Endothelial cell of umbilical vein (primary cell): Measurements from ENCODE around the gene CAMP. TPM values are rescaled to one million over a fixed set of nuclear protein-coding genes. Genes with fewer than 3 reads are reported as not detected.

Experiments used
- BruUV-seq: library from RNA; stranded (reverse); fragments of 400-500 nt; replicated peaks from 2 replicates; lab custom pipeline; 2021; lab: Mats Ljungman, UMichigan
- CTCF ChIA-PET: fragments of 300-600, 350-600 bp; sonication (Branson Sonifier 250); formaldehyde crosslinking; loops from one replicate; lab custom pipeline; 2021; ENCODE audit warnings: antibody characterized with exemption, inconsistent platforms; lab: Charles Lee
- POLR2A ChIA-PET: fragments of 300-600, 350-600 bp; sonication (Branson Sonifier 250); formaldehyde crosslinking; loops from one replicate; lab custom pipeline; 2021; ENCODE audit warnings: antibody characterized with exemption, inconsistent platforms; lab: Charles Lee
- DNase-seq: peaks from one replicate; pipeline ENCODE4 v3.0.0-alpha.2; 2011; ENCODE audit warnings: low read depth, low spot score
- FAIRE-seq: peaks from 2 replicates; lab custom pipeline; 2011; peaks lifted over from hg19 to GRCh38; lab: Jason Lieb, UNC
- H2AFZ ChIP-seq: 2 replicates; pipeline ENCODE4 v1.6.0; 2012; ENCODE audit warnings: low read depth, low read length, control low read depth, inconsistent platforms
- H3K27ac ChIP-seq: 2 replicates; pipeline ENCODE4 v1.5.1; 2011; ENCODE audit warnings: low read depth, mild to moderate bottlenecking, control low read depth, low read length, moderate library complexity; ENCODE audit not compliant: insufficient read depth
- H3K27me3 ChIP-seq, 2 experiments: 2 replicates each; pipeline versions ENCODE4 v1.6.0 to v1.6.1; 2011; ENCODE audit warnings: low read length in 2 of 2, mixed read lengths in 1 of 2; ENCODE audit not compliant: control insufficient read depth in 2 of 2, insufficient read depth in 2 of 2
- H3K36me3 ChIP-seq, 2 experiments: 2 replicates in 1 of 2; 3 replicates in 1 of 2; pipeline ENCODE4 v1.5.1; 2011; ENCODE audit warnings: low read length in 2 of 2, mild to moderate bottlenecking in 1 of 2, moderate library complexity in 1 of 2; ENCODE audit not compliant: control insufficient read depth in 2 of 2, insufficient read depth in 2 of 2; ENCODE audit errors: extremely low read depth in 1 of 2
- H3K4me1 ChIP-seq: 3 replicates; pipeline ENCODE4 v1.5.1; 2011; ENCODE audit warnings: mild to moderate bottlenecking, low read length; ENCODE audit not compliant: control insufficient read depth, insufficient read depth; ENCODE audit errors: extremely low read depth
- H3K4me2 ChIP-seq: 2 replicates; pipeline ENCODE4 v1.6.1; 2011; ENCODE audit warnings: low read length, control low read depth, mixed read lengths; ENCODE audit not compliant: insufficient read depth
- H3K4me3 ChIP-seq, 3 experiments: fragments of 200-600 bp in 1 of 3; sonication (generic), shearing (Covaris generic) in 1 of 3; replicated peaks in 1 of 3; 2 replicates each; pipeline ENCODE4 v1.5.1; 2011 to 2016; ENCODE audit warnings: control low read depth in 3 of 3, low read length in 3 of 3, mild to moderate bottlenecking in 2 of 3, inconsistent platforms in 1 of 3, low read depth in 1 of 3, moderate library complexity in 1 of 3; ENCODE audit not compliant: insufficient read depth in 1 of 3
- H3K79me2 ChIP-seq: 2 replicates; pipeline ENCODE4 v1.6.0; 2012; ENCODE audit warnings: low read length, inconsistent platforms; ENCODE audit not compliant: control insufficient read depth, insufficient read depth
- H3K9ac ChIP-seq: replicated peaks from 2 replicates; pipeline ENCODE3; 2011; ENCODE audit warnings: low read length, control low read depth; ENCODE audit not compliant: insufficient read depth; ENCODE audit errors: extremely low read depth
- H3K9me1 ChIP-seq: replicated peaks from 3 replicates; pipeline ENCODE4 v1.6.0; 2011; ENCODE audit warnings: mild to moderate bottlenecking, low read length; ENCODE audit not compliant: control insufficient read depth, insufficient read depth; ENCODE audit errors: extremely low read depth
- H3K9me3 ChIP-seq: replicated peaks from 2 replicates; pipeline ENCODE4 v1.5.1; 2012; ENCODE audit warnings: low read length, inconsistent platforms; ENCODE audit not compliant: control insufficient read depth, insufficient read depth
- H4K20me1 ChIP-seq: replicated peaks from 2 replicates; pipeline ENCODE3; 2011; ENCODE audit warnings: mild to moderate bottlenecking, low read length; ENCODE audit not compliant: control insufficient read depth, insufficient read depth; ENCODE audit errors: extremely low read depth
- FOS ChIP-seq: IDR thresholded peaks from 2 replicates; pipeline ENCODE4 v1.6.1; 2011; ENCODE audit warnings: mild to moderate bottlenecking, low read length, moderate library complexity, borderline replicate concordance; ENCODE audit not compliant: insufficient read depth
- dilution Hi-C: fragments of 300-500 bp; cut with MboI; formaldehyde crosslinking; loops from one replicate; pipeline ENCODE4 v1.15.0; 2019; ENCODE audit warnings: low sequenced_read_pairs; ENCODE audit not compliant: extremely low pct_ligation_motif_present
- intact Hi-C: fragments of 100-400 bp; cut with micrococcal nuclease; formaldehyde crosslinking; loops from one replicate; pipeline ENCODE4 v1.10.0; 2022
- polyA plus RNA-seq, 4 experiments: library from polyadenylated mRNA; depleted of rRNA in 3 of 4; stranded (reverse) in 3 of 4; unstranded in 1 of 4; fragments of >200 nt; gene quantifications; 2 replicates each; pipeline versions ENCODE4 v1.2.1 to v1.2.3, GENCODE V29; 2011 to 2012; ENCODE audit warnings: missing spikeins in 1 of 4
- total RNA-seq: library from RNA; stranded (reverse); gene quantifications from 2 replicates; pipeline ENCODE4 v1.2.3, GENCODE V29; 2021
- TF ChIP-seq, protein P1 (sequence below), 2 donors: IDR thresholded peaks; 1 replicate in 1 of 2; 2 replicates in 1 of 2; pipeline ENCODE4 v1.5.1; 2011; ENCODE audit warnings: low read length in 2 of 2, mild to moderate bottlenecking in 2 of 2, moderate library complexity in 2 of 2, control low read depth in 1 of 2, inconsistent platforms in 1 of 2, low read depth in 1 of 2; ENCODE audit not compliant: insufficient read depth in 1 of 2; ENCODE audit errors: extremely low read depth in 1 of 2

The CAMP gene
- total and polyA plus RNA-seq, 2 donors (not counting 3 experiments of a cell fraction or from before 2014, with no cell fraction given), result not detected

DNA sequence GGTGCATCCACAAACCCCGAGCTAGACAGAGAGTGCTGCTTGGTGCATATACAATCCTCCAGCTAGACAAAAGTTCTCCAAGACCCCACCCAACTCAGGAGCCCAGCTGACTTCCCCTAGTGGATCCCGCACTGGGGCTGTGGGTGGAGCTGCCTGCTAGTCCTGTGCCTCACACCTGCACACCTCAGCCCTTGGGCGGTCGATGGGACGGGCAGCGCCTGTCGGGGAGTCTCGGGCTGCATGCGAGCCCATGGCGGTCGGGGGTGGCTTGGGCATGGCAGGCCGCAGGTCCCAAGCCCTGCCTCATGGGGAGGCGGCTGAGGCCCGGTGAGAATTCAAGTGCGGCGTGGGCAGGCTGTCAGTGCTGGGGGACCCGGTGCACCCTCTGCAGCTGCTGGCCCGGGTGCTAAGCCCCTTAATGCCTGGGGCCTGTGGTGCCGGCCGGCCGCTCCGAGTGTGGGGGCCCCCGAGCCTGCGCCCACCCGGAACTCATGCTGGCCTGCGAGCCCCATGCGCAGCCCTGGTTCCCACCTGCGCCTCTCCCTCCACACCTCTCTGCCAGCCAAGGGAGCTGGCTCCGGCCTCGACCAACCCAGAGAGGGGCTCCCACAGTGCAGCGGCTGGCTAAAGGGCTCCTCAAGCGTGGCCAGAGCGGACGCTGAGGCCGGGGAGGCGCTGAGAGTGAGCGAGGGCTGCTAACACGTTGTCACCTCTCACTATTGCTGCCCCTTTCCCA, 48.6 kb downstream of the CAMP start:
- no peak overlapping the region for H2AFZ ChIP-seq
- no peak for FAIRE-seq
- H3K36me3 ChIP-seq, result peaks cover 0 to 2% of the 10 kb centered on the region in 2 experiments
- no peak for DNase-seq
- ChIA-PET POLR2A (no interaction called here), CTCF (interaction anchor here (1.0 to 24.1 kb wide), 7 partner anchors 38 to 286 kb away, joined by 3 to 723 read pairs (median 5); partner anchors contain the start of gene PLXNB1)
- BruUV-seq, result no TSS peak
- no peaks in the 10 kb centered on the region for H3K79me2 ChIP-seq
- H3K4me3 ChIP-seq, result no peak overlapping the region
- H3K27ac ChIP-seq, result no peak overlapping the region
- TF ChIP-seq FOS, result no peak
- H4K20me1 ChIP-seq, result no peaks in the 10 kb centered on the region
- no peaks in the 10 kb centered on the region for H3K9me1 ChIP-seq
- H3K4me2 ChIP-seq, result no peak overlapping the region
- H3K9ac ChIP-seq, result no peak overlapping the region
- no peaks in the 10 kb centered on the region for H3K27me3 ChIP-seq
- peaks cover 8% of the 10 kb centered on the region for H3K4me1 ChIP-seq
- H3K9me3 ChIP-seq, result no peaks in the 10 kb centered on the region
- dilution Hi-C loops, result no loop called here
- intact Hi-C loops, result loop anchor here (2.0 to 10.0 kb wide), 2 partner anchors 39 to 77 kb away; no protein-coding TSS in a partner anchor

DNA sequence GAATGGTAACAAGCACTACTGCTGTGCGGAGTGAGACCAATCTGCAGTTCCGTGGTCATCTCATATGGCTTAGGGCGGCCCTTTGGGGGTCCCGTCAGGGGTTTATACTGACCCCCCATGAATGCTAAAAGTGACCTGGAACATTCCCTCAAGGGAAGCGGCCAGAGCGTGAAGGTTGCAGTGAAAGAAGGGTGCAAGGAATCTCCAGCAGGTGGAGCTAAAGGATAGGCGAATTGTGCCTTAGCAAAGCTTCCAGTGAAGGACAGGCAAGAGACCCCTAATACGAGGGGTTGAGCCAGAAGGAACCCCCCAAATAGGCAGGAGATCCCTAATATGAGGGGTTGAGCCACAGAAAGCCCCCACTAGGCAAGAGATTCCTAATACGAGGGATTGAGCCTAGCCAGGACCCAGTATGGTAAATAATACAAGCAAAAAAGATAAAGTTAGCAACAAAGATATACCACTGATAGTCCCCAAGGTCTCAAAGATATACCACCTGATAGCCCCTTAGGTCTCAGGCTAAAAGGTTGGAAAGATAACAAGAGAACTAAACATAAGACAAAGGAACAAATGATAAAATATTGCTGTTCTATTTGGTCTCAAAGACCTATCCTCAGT, 50.4 kb downstream of the CAMP start:
- FAIRE-seq (peak; percentile 85), DNase-seq (peak; percentile 76)
- Histone ChIP-seq H3K9ac (no peak overlapping the region), H3K9me3 (no peaks in the 10 kb centered on the region), H3K36me3 (no peaks in the 10 kb centered on the region), H3K27ac (no peak overlapping the region), H2AFZ (no peak overlapping the region), H3K9me1 (no peaks in the 10 kb centered on the region), H3K4me2 (no peak overlapping the region), H3K4me1 (no peaks in the 10 kb centered on the region), H3K27me3 (no peaks in the 10 kb centered on the region), H3K4me3 (no peak overlapping the region), H4K20me1 (no peaks in the 10 kb centered on the region), H3K79me2 (no peaks in the 10 kb centered on the region)
- TF ChIP-seq, protein P1, sequence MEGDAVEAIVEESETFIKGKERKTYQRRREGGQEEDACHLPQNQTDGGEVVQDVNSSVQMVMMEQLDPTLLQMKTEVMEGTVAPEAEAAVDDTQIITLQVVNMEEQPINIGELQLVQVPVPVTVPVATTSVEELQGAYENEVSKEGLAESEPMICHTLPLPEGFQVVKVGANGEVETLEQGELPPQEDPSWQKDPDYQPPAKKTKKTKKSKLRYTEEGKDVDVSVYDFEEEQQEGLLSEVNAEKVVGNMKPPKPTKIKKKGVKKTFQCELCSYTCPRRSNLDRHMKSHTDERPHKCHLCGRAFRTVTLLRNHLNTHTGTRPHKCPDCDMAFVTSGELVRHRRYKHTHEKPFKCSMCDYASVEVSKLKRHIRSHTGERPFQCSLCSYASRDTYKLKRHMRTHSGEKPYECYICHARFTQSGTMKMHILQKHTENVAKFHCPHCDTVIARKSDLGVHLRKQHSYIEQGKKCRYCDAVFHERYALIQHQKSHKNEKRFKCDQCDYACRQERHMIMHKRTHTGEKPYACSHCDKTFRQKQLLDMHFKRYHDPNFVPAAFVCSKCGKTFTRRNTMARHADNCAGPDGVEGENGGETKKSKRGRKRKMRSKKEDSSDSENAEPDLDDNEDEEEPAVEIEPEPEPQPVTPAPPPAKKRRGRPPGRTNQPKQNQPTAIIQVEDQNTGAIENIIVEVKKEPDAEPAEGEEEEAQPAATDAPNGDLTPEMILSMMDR (IDR thresholded peaks at IDR 0.05; ENCODE audit: extremely low read depth in 1 of 2, insufficient read depth in 1 of 2, low read depth in 1 of 2, low read length in 2 of 2), result peak; percentile 64 to 73
- TF ChIP-seq FOS, result no peak
- CTCF ChIA-PET, result interaction anchor here (0.6 to 24.1 kb wide), 31 partner anchors 9 to 466 kb away, joined by 3 to 723 read pairs (median 4); partner anchors contain the start of genes CCDC51, PLXNB1, TMA7 and UQCRC1
- POLR2A ChIA-PET, result no interaction called here
- intact Hi-C loops, result loop anchor here (1.0 to 10.0 kb wide), 5 partner anchors 41 to 275 kb away; no protein-coding TSS in a partner anchor
- BruUV-seq, result no TSS peak
- dilution Hi-C loops, result no loop called here
